Retinal pigment epithelial cell (primary cell): ENCODE data around the gene CDC16.

ENCODE experiments used
- DNase-seq: peaks from one replicate; pipeline ENCODE4 v3.0.0-alpha.2; 2010; ENCODE audit warnings: low read depth
- H3K4me3 ChIP-seq: 2 replicates; pipeline ENCODE4 v1.5.1; 2011; ENCODE audit warnings: mild to moderate bottlenecking, low read length, control low read depth, moderate library complexity
- CTCF ChIP-seq: conservative IDR thresholded peaks from 2 replicates; pipeline ENCODE4 v1.5.1; 2011; ENCODE audit warnings: low read depth, low read length, control low read depth, inconsistent platforms

CDC16 gene

GRCh38 chr13:114282041-114282670 is 47.5 kb downstream of the CDC16 start:
- TF ChIP-seq CTCF, result no peak
- peak overlapping the region; percentile 69 for H3K4me3 ChIP-seq
- peak; percentile 17 for DNase-seq

DNA sequence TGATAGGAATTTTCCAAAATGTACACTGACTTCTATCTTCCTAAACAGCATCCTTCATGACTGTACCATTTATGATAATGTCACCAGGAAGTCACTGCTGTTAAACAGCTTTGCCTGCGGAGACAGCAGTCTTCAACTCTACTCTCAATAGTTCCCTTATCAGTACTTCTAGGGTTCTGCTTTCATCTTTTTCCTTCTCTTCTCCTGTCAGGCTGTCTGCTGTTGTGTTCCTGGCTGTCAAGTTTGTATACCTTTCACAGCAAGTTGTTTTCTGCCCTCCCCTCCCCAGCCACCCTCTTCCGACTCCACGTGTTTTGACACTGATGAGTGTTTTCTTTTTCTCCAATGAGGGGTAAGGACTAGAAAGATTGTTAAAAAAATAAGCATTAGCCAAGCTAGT is 48.9 kb downstream of the CDC16 start:
- TF ChIP-seq CTCF, result no peak
- no peak for DNase-seq
- no peak overlapping the region for H3K4me3 ChIP-seq

- H3K4me3 ChIP-seq, result no peak overlapping the region
- TF ChIP-seq CTCF, result no peak
- no peak for DNase-seq
Observed at GRCh38 chr13:114284680-114285079, 50.0 kb downstream of the CDC16 start.

DNA sequence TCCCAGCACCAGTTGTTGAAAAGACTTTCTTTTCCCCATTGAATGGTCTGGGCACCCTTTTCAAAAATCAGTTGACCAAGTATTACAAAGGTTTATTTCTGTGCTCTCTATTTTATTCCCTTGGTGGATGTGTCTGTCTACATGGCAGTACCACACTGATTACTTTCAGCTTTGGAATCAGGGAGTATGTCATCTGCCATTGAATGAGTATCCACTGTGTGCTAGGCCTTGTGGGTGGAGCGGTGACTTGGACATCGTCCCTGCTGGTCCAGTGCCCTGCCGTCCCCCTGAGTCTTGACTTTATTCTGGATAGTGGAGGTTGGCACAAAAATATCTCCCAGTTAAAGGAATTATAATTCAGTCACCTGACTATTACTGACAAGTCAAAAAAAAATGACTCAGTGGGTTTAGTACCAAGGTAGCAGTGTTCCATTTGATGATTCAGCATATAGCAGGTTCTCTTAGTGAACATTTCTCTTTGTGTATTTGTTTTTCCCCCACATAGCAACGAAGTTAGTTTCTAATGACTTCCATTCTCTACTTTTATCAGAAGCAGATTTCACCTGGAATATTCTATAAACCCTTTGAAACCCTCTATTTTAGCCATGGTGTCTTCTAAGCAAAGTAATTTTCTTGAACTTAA is 50.6 kb downstream of the CDC16 start:
- no peak for TF ChIP-seq CTCF
- peak; percentile 73 for DNase-seq
- no peak overlapping the region for H3K4me3 ChIP-seq

GRCh38 chr13:114286808-114287207 is 52.1 kb downstream of the CDC16 start:
- TF ChIP-seq CTCF, result no peak
- H3K4me3 ChIP-seq, result no peak overlapping the region
- DNase-seq, result no peak

DNA sequence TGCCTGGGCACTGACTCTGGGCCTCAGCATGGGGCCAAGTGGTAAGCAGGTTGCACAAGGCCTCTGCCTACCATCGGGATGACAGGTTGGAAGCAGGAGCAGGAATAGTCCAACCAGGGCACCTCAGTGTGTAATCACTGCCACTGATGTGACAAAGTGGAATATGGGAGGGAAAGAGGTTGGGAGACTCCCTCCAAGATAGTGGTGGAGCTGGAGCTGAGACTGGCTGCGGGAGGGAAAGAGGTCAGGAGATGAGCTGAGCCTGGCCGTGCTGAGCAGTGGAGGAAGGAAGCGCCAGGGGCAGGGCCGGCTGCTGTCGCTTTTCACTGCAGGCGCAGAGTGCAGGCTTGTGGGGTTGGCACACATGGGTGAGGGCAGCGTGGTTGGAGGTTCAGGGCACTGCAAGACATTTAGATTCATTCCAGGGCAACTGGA is 53.5 kb downstream of the CDC16 start:
- H3K4me3 ChIP-seq, result no peak overlapping the region
- DNase-seq, result no peak
- TF ChIP-seq CTCF, result no peak

DNA sequence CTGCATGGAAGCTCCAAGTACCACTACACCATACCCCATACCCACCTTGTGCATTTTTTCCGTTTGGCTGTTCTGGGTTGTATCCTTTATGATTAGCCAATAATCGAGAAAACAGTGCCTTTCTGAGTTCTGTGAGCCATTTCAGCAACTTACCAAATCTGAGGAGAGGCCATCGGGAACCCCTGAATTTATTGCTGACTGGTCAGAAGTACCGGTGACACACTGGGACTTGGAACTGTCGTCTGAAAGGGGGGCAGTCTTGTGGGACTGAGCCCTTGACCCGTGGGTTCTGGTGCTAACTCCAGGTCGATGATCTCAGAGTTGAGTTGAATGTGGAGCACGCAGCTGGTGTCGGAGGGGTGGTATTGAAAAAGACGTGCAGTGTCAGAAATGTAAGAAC is 61.8 kb downstream of the CDC16 start:
- no peak overlapping the region for H3K4me3 ChIP-seq
- TF ChIP-seq CTCF, result no peak
- no peak for DNase-seq
